ENCODE results near the gene EMP3. TPM values are rescaled to one million over a fixed set of nuclear protein-coding genes. Genes with fewer than 3 reads are reported as not detected.

The EMP3 gene
- total and polyA plus RNA-seq, 2 experiments from 2014 or later = 32.5 to 160 TPM

DNA sequence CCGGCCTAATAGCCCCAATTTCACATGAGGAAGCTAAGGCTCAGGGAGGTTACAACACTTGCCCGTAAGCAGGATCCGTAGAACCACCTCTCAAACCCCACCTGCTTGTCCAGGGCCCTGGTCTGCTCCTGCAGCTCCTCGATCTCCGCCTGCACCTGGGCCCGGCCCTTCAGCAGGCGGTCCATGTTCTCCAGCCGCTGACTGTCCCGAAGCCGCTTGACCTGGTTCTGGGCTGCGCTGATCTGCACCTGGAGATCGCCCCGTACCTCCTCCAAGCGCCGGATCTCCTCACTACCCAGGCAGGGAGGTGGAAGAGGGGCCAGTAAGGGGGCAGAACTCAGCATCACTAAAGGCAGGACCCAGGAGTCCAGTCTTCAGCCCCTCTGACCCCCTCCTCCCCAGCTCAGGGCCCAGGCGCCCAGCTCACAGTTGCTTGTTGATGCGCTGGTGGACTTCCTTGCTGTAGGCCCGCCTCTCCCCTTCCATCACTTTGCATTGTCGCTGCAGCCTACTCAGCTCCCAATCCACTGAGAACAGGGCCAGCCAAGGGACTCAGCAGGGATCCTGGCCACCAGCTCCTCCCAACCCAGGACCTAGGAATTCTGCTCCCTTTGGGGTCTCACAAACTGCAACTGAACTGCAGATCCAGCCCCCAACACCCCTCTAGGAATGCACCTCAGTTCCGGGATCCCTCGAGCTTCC lies 6.9 kb upstream of the EMP3 start:
- H3K27me3 ChIP-seq = no peaks in the 10 kb centered on the region
- no peak for DNase-seq (ENCODE audit: low read depth in 1 of 2, low spot score in 1 of 2)

DNA sequence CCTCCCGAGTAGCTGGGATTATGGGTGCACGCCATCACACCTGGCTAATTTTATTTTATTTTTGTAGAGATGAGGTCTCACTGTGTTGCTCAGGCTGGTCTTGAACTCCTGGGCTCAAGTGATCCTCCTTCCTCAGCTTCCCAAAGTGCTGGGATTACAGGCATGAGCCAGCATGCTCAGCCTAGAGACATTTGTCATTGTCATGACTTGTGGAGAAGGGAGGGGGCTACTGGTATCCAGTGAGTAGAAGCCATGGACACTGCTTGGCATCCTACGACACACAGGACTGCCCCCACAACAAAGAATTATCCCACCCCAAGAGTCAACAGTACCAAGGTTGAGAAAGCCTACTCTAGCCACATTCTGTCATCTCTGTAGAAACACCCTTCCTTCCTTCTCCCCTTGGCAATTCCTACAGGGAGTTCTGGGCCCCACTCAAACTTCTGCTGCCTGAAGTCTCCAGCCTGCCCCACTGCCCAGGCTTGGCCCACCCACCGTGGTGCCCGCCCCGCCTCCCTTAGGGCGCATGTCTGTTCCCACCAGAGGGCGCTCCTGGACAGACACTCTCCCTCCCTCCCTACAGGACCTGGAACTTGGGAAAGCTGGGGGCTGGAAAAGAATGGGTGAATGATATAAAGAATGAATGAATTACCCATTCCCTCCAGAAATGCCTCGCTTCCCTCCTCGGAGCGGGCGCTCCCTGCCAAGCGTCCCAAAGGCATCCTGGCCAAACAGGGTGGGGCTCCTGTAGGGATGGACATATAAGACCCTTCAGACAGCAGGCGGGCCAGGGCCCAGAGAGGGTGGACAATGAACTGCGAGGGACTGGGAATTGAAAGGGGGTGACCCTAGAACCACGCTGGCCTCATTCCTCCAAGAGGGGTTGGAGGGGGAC lies 5.5 kb upstream of the EMP3 start:
- TF ChIP-seq, protein P1, sequence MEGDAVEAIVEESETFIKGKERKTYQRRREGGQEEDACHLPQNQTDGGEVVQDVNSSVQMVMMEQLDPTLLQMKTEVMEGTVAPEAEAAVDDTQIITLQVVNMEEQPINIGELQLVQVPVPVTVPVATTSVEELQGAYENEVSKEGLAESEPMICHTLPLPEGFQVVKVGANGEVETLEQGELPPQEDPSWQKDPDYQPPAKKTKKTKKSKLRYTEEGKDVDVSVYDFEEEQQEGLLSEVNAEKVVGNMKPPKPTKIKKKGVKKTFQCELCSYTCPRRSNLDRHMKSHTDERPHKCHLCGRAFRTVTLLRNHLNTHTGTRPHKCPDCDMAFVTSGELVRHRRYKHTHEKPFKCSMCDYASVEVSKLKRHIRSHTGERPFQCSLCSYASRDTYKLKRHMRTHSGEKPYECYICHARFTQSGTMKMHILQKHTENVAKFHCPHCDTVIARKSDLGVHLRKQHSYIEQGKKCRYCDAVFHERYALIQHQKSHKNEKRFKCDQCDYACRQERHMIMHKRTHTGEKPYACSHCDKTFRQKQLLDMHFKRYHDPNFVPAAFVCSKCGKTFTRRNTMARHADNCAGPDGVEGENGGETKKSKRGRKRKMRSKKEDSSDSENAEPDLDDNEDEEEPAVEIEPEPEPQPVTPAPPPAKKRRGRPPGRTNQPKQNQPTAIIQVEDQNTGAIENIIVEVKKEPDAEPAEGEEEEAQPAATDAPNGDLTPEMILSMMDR (IDR thresholded peaks at IDR 0.05; ENCODE audit: low read depth, low read length) = peak; percentile 80
- H3K9me3 ChIP-seq (ENCODE audit: low read depth) = no peaks in the 10 kb centered on the region
- no peak overlapping the region for H3K4me3 ChIP-seq
- H3K36me3 ChIP-seq = no peaks in the 10 kb centered on the region
- DNase-seq (ENCODE audit: low read depth in 1 of 2, low spot score in 1 of 2) = peak; percentile 87 to 91
- H3K27me3 ChIP-seq = no peaks in the 10 kb centered on the region
- H3K27ac ChIP-seq = no peak overlapping the region
- H3K4me1 ChIP-seq (ENCODE audit: low read depth) = peaks cover 6% of the 10 kb centered on the region

More for the DNA sequence above, 6.9 kb upstream of the EMP3 start:
- H3K4me3 ChIP-seq = no peak overlapping the region
- peaks cover 6% of the 10 kb centered on the region for H3K4me1 ChIP-seq (ENCODE audit: low read depth)
- no peaks in the 10 kb centered on the region for H3K36me3 ChIP-seq
- no peak overlapping the region for H3K27ac ChIP-seq
- TF ChIP-seq, protein P1 (IDR thresholded peaks at IDR 0.05; ENCODE audit: low read depth, low read length) = no peak
- H3K9me3 ChIP-seq (ENCODE audit: low read depth) = no peaks in the 10 kb centered on the region

DNA sequence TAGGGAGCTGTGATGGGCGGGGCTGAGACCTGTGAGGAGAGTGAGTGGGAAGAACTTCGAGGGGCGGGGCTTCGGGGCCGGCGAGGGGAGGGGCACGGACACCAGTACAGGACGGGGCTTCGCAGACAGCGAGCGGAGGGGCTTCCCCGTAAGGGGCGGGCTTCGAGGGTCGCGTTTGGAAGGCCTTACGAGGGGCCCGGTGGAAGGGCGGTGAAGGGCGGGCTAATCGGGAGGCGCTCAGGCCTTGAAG lies 4.1 kb upstream of the EMP3 start:
- peak; percentile 96 to 98 for DNase-seq (ENCODE audit: low read depth in 1 of 2, low spot score in 1 of 2)

DNA sequence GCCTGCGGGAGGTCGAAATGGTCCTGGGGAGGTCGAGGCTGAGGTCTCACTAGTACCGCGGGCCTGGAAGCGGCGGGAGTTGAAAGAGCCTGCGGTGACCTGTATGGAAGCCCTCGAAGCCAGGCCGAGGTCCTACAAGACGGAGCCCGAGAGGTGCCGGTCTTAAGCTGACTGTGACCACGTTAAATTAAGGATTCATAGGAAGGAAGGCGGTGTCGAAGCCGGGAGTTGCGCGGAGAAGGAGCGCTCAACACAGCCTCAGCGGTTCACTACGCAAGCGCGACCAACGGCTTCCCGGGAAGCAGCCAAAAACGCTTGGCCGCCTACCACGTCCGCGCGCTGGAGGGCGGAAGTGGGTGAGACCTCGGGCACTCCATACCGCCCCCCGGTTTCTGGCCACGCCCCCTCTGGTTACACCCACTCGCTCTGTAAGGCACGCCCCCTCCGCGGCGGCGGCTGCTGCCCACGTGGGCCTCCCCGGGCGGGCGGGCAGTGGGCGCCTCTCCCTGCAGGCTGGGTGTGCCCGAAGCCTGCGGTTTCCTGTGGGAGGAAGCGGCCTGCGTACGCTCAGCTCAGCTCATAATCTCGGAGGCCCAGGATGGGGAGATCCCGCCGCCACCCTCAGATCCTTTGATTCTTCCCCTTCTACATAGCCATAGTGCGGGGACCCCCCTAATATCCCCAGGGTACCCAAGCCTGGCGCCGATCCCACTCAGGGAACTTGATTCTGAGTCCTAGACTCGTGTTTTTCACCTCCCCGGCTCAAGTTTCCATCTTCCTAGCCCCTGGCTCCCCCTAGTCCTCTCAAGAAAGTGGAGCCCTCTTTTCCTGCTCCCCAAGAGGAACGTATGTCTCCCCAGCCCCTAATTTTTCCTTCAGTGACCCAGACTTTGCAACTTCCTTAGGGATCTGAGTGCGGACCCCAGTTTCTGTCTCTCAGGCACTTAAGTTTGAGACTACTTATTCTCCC lies 3.4 kb upstream of the EMP3 start:
- Histone ChIP-seq H3K27ac (peak overlapping the region; percentile 93), H3K9me3 (ENCODE audit: low read depth) (no peaks in the 10 kb centered on the region), H3K4me1 (ENCODE audit: low read depth) (peaks cover 12% of the 10 kb centered on the region), H3K36me3 (no peaks in the 10 kb centered on the region), H3K27me3 (no peaks in the 10 kb centered on the region), H3K4me3 (peak overlapping the region; percentile 53)
- DNase-seq (ENCODE audit: low read depth in 1 of 2, low spot score in 1 of 2) = peak; percentile 99 to 100
- TF ChIP-seq, protein P1 (IDR thresholded peaks at IDR 0.05; ENCODE audit: low read depth, low read length) = no peak

More for the DNA sequence above, 4.1 kb upstream of the EMP3 start:
- H3K9me3 ChIP-seq (ENCODE audit: low read depth) = no peaks in the 10 kb centered on the region
- H3K27ac ChIP-seq = peak overlapping the region; percentile 93
- no peaks in the 10 kb centered on the region for H3K36me3 ChIP-seq
- TF ChIP-seq, protein P1 (IDR thresholded peaks at IDR 0.05; ENCODE audit: low read depth, low read length) = no peak
- peak overlapping the region; percentile 53 for H3K4me3 ChIP-seq
- H3K4me1 ChIP-seq (ENCODE audit: low read depth) = peaks cover 12% of the 10 kb centered on the region
- H3K27me3 ChIP-seq = no peaks in the 10 kb centered on the region
